Endothelial cell of umbilical vein (primary cell): ENCODE measurements around the gene RO60.

Experiments
- EZH2 ChIP-seq: IDR thresholded peaks from 2 replicates; pipeline ENCODE4 v1.6.1; 2012; ENCODE audit warnings: borderline replicate concordance, low read depth, mild to moderate bottlenecking, moderate library complexity, low read length, inconsistent platforms; ENCODE audit not compliant: severe bottlenecking
- FOS ChIP-seq: IDR thresholded peaks from 2 replicates; pipeline ENCODE4 v1.6.1; 2011; ENCODE audit warnings: mild to moderate bottlenecking, low read length, moderate library complexity, borderline replicate concordance; ENCODE audit not compliant: insufficient read depth
- POLR2A ChIP-seq: IDR thresholded peaks from 2 replicates; pipeline ENCODE4 v1.6.1; 2012; ENCODE audit warnings: low read depth, mild to moderate bottlenecking, control low read depth, low read length
- TF ChIP-seq, protein P1 (sequence below), 2 donors: IDR thresholded peaks; 1 replicate in 1 of 2; 2 replicates in 1 of 2; pipeline ENCODE4 v1.5.1; 2011; ENCODE audit warnings: low read length in 2 of 2, mild to moderate bottlenecking in 2 of 2, moderate library complexity in 2 of 2, control low read depth in 1 of 2, inconsistent platforms in 1 of 2, low read depth in 1 of 2; ENCODE audit not compliant: insufficient read depth in 1 of 2; ENCODE audit errors: extremely low read depth in 1 of 2
- TF ChIP-seq, protein P2 (sequence below): IDR thresholded peaks from 2 replicates; pipeline ENCODE4 v1.6.1; 2011; ENCODE audit not compliant: insufficient read depth, insufficient read length

DNA sequence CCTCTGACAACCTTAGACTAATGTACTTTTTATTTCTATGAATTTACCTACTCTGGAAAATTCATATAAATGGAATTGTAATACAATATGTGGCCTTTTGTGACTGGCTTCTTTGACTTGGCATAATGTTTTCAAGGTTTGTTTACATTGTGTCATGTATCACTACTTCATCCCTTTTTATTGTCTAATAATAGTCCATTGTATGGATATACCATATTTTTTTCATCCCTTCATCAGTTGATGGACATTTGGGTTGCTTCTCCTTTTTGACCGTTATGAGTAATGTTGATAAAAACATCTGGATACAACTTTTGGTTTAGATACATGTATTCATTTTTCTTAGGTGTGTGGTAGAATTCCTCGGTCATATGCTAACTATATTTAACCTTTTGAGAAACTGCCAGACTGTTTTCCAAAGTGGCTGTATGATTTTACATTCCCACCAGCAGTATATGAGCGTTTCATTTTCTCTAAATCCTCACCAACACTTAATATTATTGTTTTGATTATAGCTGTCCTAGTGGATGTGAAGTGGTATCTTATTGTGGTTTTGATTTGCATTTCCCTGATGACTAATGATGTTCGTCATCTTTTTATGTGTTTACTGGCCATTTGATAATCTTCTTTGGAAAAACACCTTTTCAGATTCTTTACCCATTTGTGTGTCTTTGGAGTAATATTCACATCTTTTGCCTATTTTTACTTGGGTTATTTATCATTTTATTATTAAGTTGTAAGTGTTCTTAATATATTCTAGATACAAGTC, 3.5 kb downstream of the RO60 start:
- TF ChIP-seq, protein P1, sequence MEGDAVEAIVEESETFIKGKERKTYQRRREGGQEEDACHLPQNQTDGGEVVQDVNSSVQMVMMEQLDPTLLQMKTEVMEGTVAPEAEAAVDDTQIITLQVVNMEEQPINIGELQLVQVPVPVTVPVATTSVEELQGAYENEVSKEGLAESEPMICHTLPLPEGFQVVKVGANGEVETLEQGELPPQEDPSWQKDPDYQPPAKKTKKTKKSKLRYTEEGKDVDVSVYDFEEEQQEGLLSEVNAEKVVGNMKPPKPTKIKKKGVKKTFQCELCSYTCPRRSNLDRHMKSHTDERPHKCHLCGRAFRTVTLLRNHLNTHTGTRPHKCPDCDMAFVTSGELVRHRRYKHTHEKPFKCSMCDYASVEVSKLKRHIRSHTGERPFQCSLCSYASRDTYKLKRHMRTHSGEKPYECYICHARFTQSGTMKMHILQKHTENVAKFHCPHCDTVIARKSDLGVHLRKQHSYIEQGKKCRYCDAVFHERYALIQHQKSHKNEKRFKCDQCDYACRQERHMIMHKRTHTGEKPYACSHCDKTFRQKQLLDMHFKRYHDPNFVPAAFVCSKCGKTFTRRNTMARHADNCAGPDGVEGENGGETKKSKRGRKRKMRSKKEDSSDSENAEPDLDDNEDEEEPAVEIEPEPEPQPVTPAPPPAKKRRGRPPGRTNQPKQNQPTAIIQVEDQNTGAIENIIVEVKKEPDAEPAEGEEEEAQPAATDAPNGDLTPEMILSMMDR (IDR thresholded peaks at IDR 0.05; ENCODE audit: extremely low read depth in 1 of 2, insufficient read depth in 1 of 2, low read depth in 1 of 2, low read length in 2 of 2), result no peak
- TF ChIP-seq POLR2A (no peak), EZH2 (no peak), FOS (no peak)
- TF ChIP-seq, protein P2, sequence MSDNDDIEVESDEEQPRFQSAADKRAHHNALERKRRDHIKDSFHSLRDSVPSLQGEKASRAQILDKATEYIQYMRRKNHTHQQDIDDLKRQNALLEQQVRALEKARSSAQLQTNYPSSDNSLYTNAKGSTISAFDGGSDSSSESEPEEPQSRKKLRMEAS, result no peak
